Astrocyte of the spinal cord (primary cell): ENCODE data around the gene INSRR.

Experiments used
- DNase-seq: peaks from one replicate; pipeline ENCODE4 v3.0.0; 2011; ENCODE audit warnings: low read depth, low spot score
- H3K4me3 ChIP-seq: 2 replicates; pipeline ENCODE4 v1.5.1; 2011; ENCODE audit warnings: low read depth, mild to moderate bottlenecking, low read length, moderate library complexity
- in situ Hi-C: cut with HindIII; loops from 2 replicates; pipeline ENCODE4 v1.10.0; 2017; ENCODE audit warnings: low sequenced_read_pairs
- TF ChIP-seq, protein P1 (sequence below): IDR thresholded peaks from 2 replicates; pipeline ENCODE4 v1.5.1; 2012; ENCODE audit warnings: low read depth, mild to moderate bottlenecking, low read length, inconsistent platforms

INSRR gene

DNA sequence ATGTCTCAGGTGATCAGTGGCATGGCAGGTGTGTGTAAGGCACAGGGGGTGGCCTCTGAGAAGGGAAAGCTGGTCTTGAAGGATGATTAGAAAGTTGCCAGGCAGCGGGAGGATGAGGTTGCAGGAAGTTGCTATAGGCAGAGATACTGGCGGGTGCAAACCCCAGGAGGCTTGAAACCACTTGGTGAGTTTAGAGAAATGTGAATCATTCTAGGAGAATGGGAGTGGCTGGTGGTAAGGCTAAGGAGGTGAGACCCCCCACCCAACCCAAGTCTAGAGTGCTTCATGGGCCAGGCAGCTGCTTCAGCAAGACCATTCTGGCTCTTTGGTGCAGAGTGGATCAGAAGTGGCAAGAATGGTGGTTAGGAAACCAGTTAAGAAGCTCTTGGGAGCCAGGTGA, 51.3 kb downstream of the INSRR start:
- DNase-seq = no peak
- no peak overlapping the region for H3K4me3 ChIP-seq
- in situ Hi-C loops = no loop called here
- TF ChIP-seq, protein P1, sequence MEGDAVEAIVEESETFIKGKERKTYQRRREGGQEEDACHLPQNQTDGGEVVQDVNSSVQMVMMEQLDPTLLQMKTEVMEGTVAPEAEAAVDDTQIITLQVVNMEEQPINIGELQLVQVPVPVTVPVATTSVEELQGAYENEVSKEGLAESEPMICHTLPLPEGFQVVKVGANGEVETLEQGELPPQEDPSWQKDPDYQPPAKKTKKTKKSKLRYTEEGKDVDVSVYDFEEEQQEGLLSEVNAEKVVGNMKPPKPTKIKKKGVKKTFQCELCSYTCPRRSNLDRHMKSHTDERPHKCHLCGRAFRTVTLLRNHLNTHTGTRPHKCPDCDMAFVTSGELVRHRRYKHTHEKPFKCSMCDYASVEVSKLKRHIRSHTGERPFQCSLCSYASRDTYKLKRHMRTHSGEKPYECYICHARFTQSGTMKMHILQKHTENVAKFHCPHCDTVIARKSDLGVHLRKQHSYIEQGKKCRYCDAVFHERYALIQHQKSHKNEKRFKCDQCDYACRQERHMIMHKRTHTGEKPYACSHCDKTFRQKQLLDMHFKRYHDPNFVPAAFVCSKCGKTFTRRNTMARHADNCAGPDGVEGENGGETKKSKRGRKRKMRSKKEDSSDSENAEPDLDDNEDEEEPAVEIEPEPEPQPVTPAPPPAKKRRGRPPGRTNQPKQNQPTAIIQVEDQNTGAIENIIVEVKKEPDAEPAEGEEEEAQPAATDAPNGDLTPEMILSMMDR = no peak

DNA sequence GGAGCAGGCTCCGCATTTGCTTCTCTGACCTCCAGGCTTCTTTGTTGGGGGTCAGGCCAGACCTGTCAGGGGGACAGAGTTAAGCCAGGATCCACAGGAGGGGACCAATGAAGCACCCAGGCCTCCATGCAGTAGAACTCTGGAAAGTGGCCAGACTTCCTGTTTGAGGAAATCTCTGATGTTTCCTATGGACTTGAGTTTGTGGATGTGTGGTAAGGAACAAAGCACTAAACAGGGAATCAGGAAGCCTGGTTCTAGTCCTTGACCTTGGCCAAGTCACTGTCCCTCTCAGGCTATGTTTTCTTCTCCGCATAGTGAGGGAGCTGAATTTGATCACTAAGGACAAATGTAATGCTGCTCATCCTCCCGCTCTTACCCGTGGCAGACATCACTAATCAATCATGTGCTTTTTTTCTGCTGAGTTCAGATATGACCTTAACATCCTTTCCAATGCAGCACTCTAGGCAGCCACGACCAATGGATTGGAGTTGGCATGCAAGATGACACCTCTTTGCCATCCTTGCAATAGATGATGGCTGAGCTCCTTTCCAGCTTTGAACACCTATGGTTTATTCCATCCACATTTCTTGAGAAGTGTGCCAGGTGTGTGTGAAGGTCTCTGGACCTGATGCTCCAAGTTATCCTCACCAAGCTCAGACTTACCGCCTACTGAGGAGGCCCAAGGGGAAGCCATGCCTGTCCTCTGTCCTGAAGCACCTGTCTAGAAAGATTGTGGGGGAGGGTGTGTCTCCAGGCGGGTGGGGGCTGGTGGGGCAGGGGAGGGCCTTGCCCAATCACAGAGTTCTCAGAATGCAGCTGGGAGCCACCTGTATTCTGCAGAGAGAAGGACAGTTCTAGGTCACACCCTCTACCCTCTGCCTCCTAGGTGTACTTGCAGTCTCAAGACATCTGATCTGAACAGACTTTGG, 52.1 kb downstream of the INSRR start:
- TF ChIP-seq, protein P1 = no peak
- H3K4me3 ChIP-seq = no peak overlapping the region
- DNase-seq = no peak
- in situ Hi-C loops = no loop called here

DNA sequence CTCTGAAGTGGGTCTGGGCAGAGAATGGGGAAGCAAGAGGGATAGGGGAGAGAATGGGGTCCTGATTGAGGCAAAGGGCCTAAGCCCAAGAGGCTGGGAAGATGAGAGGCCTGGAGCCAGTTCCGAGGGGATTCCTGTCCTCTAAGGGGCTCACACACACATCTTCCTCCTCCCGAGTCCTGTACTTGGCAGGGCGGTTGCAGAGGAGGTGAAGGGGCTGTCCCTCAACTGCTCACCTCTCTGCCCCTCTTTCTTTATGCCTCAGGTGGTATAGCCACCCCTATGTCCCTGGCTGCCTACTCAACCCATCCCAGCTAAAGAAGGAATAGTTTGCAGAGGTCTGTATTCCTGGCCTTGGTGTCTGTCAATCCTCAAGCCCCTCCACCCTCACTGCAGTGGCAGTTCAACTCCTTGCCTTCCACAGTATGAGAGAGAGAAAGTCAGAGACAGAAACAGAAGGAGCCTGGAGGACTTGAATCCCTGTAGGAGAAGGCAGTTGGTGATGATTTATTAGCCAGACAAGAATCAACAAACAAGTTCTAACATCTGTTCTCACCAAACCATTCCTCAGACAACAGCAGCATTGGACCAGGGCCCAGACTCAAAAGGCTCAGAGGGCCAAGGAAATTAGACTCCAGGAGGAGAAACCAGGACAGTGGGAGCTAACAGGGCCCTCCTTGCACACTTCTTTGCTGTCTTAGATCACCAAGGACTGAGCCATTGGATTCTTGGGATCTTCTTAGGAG, 53.0 kb downstream of the INSRR start:
- H3K4me3 ChIP-seq = no peak overlapping the region
- in situ Hi-C loops = no loop called here
- DNase-seq = peak; percentile 73
- TF ChIP-seq, protein P1 = no peak

DNA sequence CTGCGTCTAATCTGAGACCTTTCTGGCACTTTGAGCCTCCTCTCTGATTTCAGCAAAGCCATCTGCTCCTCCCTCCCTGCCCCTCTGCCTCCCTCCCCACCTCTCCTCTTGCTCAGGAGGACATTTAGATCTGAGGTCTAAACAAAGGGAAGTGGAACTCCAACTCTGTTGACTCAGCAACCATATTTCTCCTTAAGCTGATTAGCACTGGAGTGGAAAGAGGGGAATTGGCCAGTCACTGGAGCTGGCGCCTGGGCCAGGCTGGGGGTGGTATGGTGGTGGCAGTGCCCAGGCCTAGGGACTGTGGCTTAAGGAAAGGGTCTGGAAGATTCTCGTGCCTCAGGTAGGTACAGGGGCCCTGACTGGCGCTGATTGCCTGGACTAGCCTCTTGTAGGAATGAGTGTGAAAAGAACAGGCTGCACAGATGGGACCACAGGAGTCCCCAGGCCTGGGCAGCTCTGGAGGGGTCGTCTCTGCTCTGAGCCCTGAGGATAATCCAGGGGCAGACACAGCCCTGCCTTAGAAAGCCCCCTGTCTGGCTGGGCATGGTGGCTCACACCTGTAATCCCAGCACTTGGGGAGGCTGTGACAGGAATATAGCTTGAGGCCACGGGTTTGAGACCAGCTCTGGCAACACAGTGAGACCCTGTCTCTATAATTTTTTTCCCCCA, 54.2 kb downstream of the INSRR start:
- peak; percentile 69 for DNase-seq
- TF ChIP-seq, protein P1 = no peak
- in situ Hi-C loops = no loop called here
- no peak overlapping the region for H3K4me3 ChIP-seq

DNA sequence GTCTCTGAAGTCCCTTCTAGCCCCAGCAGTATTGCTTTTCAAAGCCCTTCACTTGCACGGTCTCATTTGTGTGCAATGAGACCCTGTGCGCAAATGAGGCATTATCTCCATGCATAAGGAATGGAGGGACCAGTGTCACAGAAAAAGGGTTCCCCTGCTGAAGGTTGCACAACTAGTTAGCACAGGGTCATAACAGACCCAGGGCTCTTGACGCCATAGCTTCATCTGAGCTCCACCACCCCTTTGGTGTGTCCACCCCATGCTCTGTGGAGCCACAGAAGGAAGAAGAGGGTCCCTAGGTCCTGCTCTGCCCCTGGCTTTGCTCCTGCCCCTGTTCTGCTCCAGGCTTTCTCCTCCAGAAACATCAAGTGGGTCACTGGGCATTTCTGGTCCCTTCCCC, 54.9 kb downstream of the INSRR start:
- no peak for DNase-seq
- in situ Hi-C loops = no loop called here
- TF ChIP-seq, protein P1 = no peak
- H3K4me3 ChIP-seq = no peak overlapping the region

DNA sequence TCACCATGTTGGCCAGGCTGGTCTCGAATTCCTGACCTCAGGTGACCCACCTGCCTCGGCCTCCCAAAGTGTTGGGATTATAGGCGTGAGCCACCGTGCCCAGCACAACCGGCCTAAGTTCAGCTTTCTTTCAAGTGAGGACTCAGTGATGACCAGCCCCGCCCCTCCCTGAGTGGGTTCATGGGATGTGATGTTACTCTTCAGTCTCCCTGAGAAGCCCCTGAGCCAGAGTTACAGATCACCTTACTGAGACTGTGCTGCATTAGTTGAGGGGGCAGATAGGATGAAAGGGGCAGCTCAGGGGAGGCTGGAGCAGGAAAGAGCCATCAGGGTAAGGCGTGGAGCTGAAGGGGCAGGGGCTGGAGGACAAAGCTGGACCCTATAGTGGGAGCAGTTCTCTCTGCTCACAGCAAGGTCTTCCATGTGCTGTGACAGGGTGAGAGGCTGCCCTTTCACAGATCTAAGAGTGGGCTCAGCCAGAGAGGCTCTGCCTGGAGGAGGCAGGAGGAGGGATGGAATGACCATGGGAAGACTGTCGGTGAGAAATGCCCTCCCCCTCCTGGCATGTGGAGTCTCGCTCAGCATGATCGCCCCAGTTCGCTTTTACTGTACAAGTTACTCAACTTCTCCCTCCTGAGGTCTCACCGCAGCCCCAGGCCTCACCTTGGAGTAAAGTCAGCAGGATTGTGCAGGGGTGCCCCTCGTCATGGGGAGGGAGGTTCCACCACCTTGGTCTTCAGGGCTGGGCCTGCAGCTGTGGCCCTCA, 55.6 kb downstream of the INSRR start:
- TF ChIP-seq, protein P1 = no peak
- in situ Hi-C loops = no loop called here
- DNase-seq = no peak
- H3K4me3 ChIP-seq = no peak overlapping the region
